Astrocyte (in vitro differentiated cells and primary cell): ENCODE data around the gene CDKAL1. TPM values are rescaled to one million over a fixed set of nuclear protein-coding genes. Genes with fewer than 3 reads are reported as not detected.

Experiments
- DNase-seq: peaks from one replicate; pipeline ENCODE4 v3.0.0-alpha.2; 2010; ENCODE audit warnings: low read depth
- FAIRE-seq: peaks from 2 replicates; lab custom pipeline; 2011; peaks lifted over from hg19 to GRCh38; lab: Jason Lieb, UNC
- H2AFZ ChIP-seq: 2 replicates; pipeline ENCODE4 v1.6.0; 2012; ENCODE audit warnings: low read depth, low read length, inconsistent platforms
- H3K27ac ChIP-seq: 2 replicates; pipeline ENCODE4 v1.5.1; 2011; ENCODE audit warnings: low read depth, low read length, inconsistent platforms
- H3K27me3 ChIP-seq: 2 replicates; pipeline ENCODE4 v1.6.0; 2011; ENCODE audit warnings: low read length, inconsistent platforms; ENCODE audit not compliant: insufficient read depth
- H3K36me3 ChIP-seq: 2 replicates; pipeline ENCODE4 v1.5.1; 2011; ENCODE audit warnings: low read length, inconsistent platforms; ENCODE audit not compliant: insufficient read depth
- H3K4me1 ChIP-seq: 2 replicates; pipeline ENCODE4 v1.5.1; 2011; ENCODE audit warnings: low read length, inconsistent platforms; ENCODE audit not compliant: insufficient read depth
- H3K4me2 ChIP-seq: 2 replicates; pipeline ENCODE4 v1.6.0; 2012; ENCODE audit warnings: low read length, inconsistent platforms
- H3K4me3 ChIP-seq: 2 replicates; pipeline ENCODE4 v1.5.1; 2011; ENCODE audit warnings: low read depth, mild to moderate bottlenecking, low read length, inconsistent platforms; ENCODE audit not compliant: insufficient read depth
- H3K79me2 ChIP-seq: 2 replicates; pipeline ENCODE4 v1.6.0; 2012; ENCODE audit warnings: mild to moderate bottlenecking, low read length, inconsistent platforms; ENCODE audit not compliant: insufficient read depth
- H3K9ac ChIP-seq: 2 replicates; pipeline ENCODE4 v1.6.0; 2012; ENCODE audit warnings: mild to moderate bottlenecking, low read length, inconsistent platforms
- H3K9me3 ChIP-seq: 2 replicates; pipeline ENCODE4 v1.5.1; 2012; ENCODE audit warnings: low read depth, mild to moderate bottlenecking, low read length, inconsistent platforms; ENCODE audit not compliant: insufficient read depth
- H4K20me1 ChIP-seq: 2 replicates; pipeline ENCODE4 v1.6.0; 2012; ENCODE audit warnings: low read length, inconsistent platforms; ENCODE audit not compliant: insufficient read depth
- H3K27ac Mint-ChIP-seq: one replicate; pipeline ENCODE4 v1.8.0; 2021; ENCODE audit warnings: mild to moderate bottlenecking, mixed read lengths; ENCODE audit not compliant: unreplicated experiment
- H3K27me3 Mint-ChIP-seq: one replicate; pipeline ENCODE4 v1.8.0; 2021; ENCODE audit warnings: low read depth, mixed read lengths; ENCODE audit not compliant: unreplicated experiment
- H3K36me3 Mint-ChIP-seq: one replicate; pipeline ENCODE4 v1.8.0; 2021; ENCODE audit warnings: low read depth, mixed read lengths; ENCODE audit not compliant: unreplicated experiment
- H3K4me1 Mint-ChIP-seq: one replicate; pipeline ENCODE4 v1.8.0; 2021; ENCODE audit warnings: low read depth, mixed read lengths; ENCODE audit not compliant: unreplicated experiment
- H3K4me3 Mint-ChIP-seq: one replicate; pipeline ENCODE4 v1.8.0; 2021; ENCODE audit warnings: mild to moderate bottlenecking, moderate library complexity, mixed read lengths; ENCODE audit not compliant: unreplicated experiment
- H3K9me3 Mint-ChIP-seq: one replicate; pipeline ENCODE4 v1.8.0; 2021; ENCODE audit warnings: mild to moderate bottlenecking, mixed read lengths; ENCODE audit not compliant: unreplicated experiment
- EZH2 ChIP-seq: IDR thresholded peaks from 2 replicates; pipeline ENCODE4 v1.6.1; 2012; ENCODE audit warnings: mild to moderate bottlenecking, low read length, inconsistent platforms; ENCODE audit not compliant: insufficient read depth
- total RNA-seq: library from RNA; stranded (reverse); gene quantifications from 2 replicates; pipeline ENCODE4 v1.2.1, GENCODE V29; 2021
- TF ChIP-seq, protein P1 (sequence below): IDR thresholded peaks from 2 replicates; pipeline ENCODE4 v1.5.1; 2011; ENCODE audit warnings: low read depth, mild to moderate bottlenecking, inconsistent platforms, low read length, moderate library complexity; ENCODE audit not compliant: insufficient read depth

CDKAL1 gene
- total RNA-seq, 1 donor from 2014 or later, result 13.7 TPM

DNA sequence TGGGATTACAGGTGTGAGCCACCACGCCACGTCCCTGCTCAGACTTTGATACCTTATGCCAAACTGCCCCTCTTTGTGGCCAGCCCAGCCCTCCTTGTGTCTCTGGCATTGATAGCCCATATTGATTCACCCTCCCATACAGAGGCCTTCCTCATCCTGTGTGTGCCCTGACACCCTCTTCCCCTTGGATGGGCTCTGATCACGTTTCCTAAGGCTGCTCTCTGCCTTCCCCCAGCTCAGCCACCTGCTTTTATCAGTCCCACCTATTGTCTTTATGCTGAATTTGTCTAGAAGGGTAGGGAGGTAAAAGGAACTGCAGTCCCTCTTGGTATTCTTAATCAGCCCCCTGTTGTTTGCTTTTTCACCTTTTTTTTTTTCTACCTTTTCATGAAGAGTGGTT, 95.9 kb downstream of the CDKAL1 start:
- Mint-ChIP-seq H3K9me3 (no peaks in the 10 kb centered on the region), H3K27ac (no peak overlapping the region), H3K4me3 (no peak overlapping the region), H3K36me3 (peaks cover 6% of the 10 kb centered on the region), H3K27me3 (no peaks in the 10 kb centered on the region), H3K4me1 (peaks cover 2% of the 10 kb centered on the region)
- Histone ChIP-seq H3K79me2 (no peaks in the 10 kb centered on the region), H3K4me3 (no peak overlapping the region), H3K27me3 (no peaks in the 10 kb centered on the region), H3K4me1 (no peaks in the 10 kb centered on the region), H3K9ac (no peak overlapping the region), H3K36me3 (no peaks in the 10 kb centered on the region), H4K20me1 (no peaks in the 10 kb centered on the region), H3K9me3 (no peaks in the 10 kb centered on the region), H2AFZ (no peak overlapping the region), H3K27ac (no peak overlapping the region), H3K4me2 (no peak overlapping the region)
- TF ChIP-seq, protein P1, sequence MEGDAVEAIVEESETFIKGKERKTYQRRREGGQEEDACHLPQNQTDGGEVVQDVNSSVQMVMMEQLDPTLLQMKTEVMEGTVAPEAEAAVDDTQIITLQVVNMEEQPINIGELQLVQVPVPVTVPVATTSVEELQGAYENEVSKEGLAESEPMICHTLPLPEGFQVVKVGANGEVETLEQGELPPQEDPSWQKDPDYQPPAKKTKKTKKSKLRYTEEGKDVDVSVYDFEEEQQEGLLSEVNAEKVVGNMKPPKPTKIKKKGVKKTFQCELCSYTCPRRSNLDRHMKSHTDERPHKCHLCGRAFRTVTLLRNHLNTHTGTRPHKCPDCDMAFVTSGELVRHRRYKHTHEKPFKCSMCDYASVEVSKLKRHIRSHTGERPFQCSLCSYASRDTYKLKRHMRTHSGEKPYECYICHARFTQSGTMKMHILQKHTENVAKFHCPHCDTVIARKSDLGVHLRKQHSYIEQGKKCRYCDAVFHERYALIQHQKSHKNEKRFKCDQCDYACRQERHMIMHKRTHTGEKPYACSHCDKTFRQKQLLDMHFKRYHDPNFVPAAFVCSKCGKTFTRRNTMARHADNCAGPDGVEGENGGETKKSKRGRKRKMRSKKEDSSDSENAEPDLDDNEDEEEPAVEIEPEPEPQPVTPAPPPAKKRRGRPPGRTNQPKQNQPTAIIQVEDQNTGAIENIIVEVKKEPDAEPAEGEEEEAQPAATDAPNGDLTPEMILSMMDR, result no peak
- no peak for TF ChIP-seq EZH2
- no peak for DNase-seq
- FAIRE-seq, result no peak

DNA sequence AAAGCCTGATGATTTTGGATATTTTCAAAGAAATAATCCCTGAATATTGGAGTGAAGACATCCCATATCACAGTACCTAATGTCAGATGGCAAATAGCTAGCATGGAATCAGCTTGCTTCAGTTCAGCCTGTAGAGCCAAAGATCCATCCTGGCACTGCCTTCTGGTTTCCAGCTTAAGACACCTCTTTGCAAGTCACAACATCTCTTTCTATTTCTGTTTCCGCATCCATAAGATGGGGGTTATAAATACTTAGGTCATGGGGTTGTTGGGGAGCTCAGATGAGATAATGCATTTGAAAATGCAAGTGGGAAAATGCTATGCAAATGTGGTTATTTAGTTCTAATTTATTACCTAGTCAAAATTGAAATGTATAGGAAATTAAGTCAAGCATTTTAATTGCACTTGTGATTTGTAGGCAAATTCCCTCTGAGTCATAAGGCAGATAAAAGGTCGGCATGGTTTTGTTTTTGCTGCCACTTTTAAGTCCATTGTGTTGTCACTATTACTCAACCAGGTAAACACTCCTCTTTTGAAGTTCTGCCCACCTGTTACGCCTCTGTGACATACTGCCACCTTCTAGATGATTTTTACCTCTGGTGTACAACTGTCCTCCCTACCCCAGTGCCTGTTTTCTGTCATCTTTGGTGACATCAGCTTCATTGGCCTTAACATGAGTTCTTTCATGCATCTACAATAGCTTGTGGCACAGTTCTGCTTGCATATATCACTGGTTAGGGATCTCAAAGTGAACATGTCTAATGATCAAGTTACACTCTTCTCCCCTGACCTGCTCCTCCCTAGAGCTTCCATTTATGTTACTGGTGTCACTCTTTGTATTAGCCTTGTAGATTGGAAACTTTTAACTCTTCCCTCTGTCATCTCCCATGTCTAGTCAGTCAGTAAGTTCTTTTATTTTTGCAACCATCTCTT, 96.6 kb downstream of the CDKAL1 start:
- Histone ChIP-seq H3K9ac (no peak overlapping the region), H3K4me3 (no peak overlapping the region), H3K36me3 (no peaks in the 10 kb centered on the region), H3K9me3 (no peaks in the 10 kb centered on the region), H2AFZ (no peak overlapping the region), H3K27ac (no peak overlapping the region), H3K4me1 (no peaks in the 10 kb centered on the region), H4K20me1 (no peaks in the 10 kb centered on the region), H3K79me2 (no peaks in the 10 kb centered on the region), H3K4me2 (no peak overlapping the region), H3K27me3 (no peaks in the 10 kb centered on the region)
- no peak for TF ChIP-seq EZH2
- TF ChIP-seq, protein P1, result no peak
- H3K4me1 Mint-ChIP-seq, result peaks cover 2% of the 10 kb centered on the region
- H3K4me3 Mint-ChIP-seq, result no peak overlapping the region
- no peak for FAIRE-seq
- no peak overlapping the region for H3K27ac Mint-ChIP-seq
- DNase-seq, result no peak
- no peaks in the 10 kb centered on the region for H3K9me3 Mint-ChIP-seq
- H3K27me3 Mint-ChIP-seq, result no peaks in the 10 kb centered on the region
- peaks cover 6% of the 10 kb centered on the region for H3K36me3 Mint-ChIP-seq

DNA sequence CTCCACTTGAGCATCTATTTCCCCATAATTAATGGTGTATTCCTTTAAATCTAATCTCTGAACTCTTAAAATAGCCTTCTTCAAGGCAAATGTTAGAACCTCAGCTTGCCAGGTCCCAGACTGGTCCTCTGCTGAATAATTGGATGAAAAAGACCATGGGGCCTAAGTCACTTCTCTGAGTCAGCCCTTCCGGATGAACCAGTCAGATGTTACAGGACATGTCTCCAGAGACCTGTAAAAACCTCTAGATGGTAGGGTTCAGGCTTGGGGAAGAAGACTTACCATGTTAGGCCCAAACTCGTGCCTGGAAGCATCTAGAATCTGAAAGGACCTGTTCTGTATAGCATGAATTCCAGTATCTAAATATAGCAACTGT, 97.3 kb downstream of the CDKAL1 start:
- Mint-ChIP-seq H3K27ac (no peak overlapping the region), H3K4me3 (no peak overlapping the region), H3K4me1 (peaks cover 2% of the 10 kb centered on the region), H3K36me3 (peaks cover 6% of the 10 kb centered on the region), H3K9me3 (no peaks in the 10 kb centered on the region), H3K27me3 (no peaks in the 10 kb centered on the region)
- no peak for TF ChIP-seq EZH2
- TF ChIP-seq, protein P1, result no peak
- Histone ChIP-seq H3K9ac (no peak overlapping the region), H3K79me2 (no peaks in the 10 kb centered on the region), H3K9me3 (no peaks in the 10 kb centered on the region), H3K4me1 (no peaks in the 10 kb centered on the region), H3K4me3 (no peak overlapping the region), H2AFZ (no peak overlapping the region), H4K20me1 (no peaks in the 10 kb centered on the region), H3K27me3 (no peaks in the 10 kb centered on the region), H3K27ac (no peak overlapping the region), H3K4me2 (no peak overlapping the region), H3K36me3 (no peaks in the 10 kb centered on the region)
- DNase-seq, result no peak
- FAIRE-seq, result no peak
